H1 (cell line): ENCODE results near the gene CDH22.

ENCODE experiments used
- ASH2L ChIP-seq: fragments of 200-600, 300-600 bp; sonication (generic); IDR thresholded peaks from one replicate; pipeline ENCODE4 v1.7.1; 2017; ENCODE audit warnings: low read length
- FOSL1 ChIP-seq: IDR thresholded peaks from 2 replicates; pipeline ENCODE4 v1.6.1; 2011; ENCODE audit warnings: mild to moderate bottlenecking, low read depth, low read length, moderate library complexity; ENCODE audit not compliant: insufficient read depth
- KDM4A ChIP-seq: IDR thresholded peaks from one replicate; pipeline ENCODE4 v1.7.1; 2012; ENCODE audit warnings: low read depth, mild to moderate bottlenecking, moderate library complexity, low read length, inconsistent platforms; ENCODE audit not compliant: severe bottlenecking
- POLR2A ChIP-seq, 2 experiments: IDR thresholded peaks; 1 replicate in 1 of 2; 2 replicates in 1 of 2; pipeline ENCODE4 v1.6.1; 2011; ENCODE audit warnings: low read depth in 2 of 2, low read length in 2 of 2, mild to moderate bottlenecking in 2 of 2; ENCODE audit errors: control extremely low read depth in 1 of 2
- RAD21 ChIP-seq, 2 experiments: IDR thresholded peaks in 1 of 2; conservative IDR thresholded peaks in 1 of 2; 2 replicates each; pipeline ENCODE4 v1.6.1; 2011; ENCODE audit warnings: low read depth in 2 of 2, low read length in 2 of 2, improper control_type of control experiment in 1 of 2, inconsistent platforms in 1 of 2, mild to moderate bottlenecking in 1 of 2, moderate library complexity in 1 of 2
- TF ChIP-seq, protein P1 (sequence below), 3 experiments: IDR thresholded peaks; 1 replicate in 2 of 3; 2 replicates in 1 of 3; pipeline versions ENCODE4 v1.5.1 to v1.6.1; 2011; ENCODE audit warnings: low read length in 3 of 3, mild to moderate bottlenecking in 3 of 3, inconsistent platforms in 2 of 3, low read depth in 1 of 3, moderate library complexity in 1 of 3; ENCODE audit not compliant: insufficient read depth in 1 of 3; ENCODE audit errors: control extremely low read depth in 1 of 3

GRCh38 chr20:46269372-46269771, 38.9 kb downstream of the CDH22 start:
- no peak for TF ChIP-seq FOSL1
- TF ChIP-seq KDM4A = no peak
- TF ChIP-seq, protein P1, sequence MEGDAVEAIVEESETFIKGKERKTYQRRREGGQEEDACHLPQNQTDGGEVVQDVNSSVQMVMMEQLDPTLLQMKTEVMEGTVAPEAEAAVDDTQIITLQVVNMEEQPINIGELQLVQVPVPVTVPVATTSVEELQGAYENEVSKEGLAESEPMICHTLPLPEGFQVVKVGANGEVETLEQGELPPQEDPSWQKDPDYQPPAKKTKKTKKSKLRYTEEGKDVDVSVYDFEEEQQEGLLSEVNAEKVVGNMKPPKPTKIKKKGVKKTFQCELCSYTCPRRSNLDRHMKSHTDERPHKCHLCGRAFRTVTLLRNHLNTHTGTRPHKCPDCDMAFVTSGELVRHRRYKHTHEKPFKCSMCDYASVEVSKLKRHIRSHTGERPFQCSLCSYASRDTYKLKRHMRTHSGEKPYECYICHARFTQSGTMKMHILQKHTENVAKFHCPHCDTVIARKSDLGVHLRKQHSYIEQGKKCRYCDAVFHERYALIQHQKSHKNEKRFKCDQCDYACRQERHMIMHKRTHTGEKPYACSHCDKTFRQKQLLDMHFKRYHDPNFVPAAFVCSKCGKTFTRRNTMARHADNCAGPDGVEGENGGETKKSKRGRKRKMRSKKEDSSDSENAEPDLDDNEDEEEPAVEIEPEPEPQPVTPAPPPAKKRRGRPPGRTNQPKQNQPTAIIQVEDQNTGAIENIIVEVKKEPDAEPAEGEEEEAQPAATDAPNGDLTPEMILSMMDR (IDR thresholded peaks at IDR 0.05; ENCODE audit: control extremely low read depth in 1 of 3, insufficient read depth in 1 of 3, low read depth in 1 of 3, low read length in 3 of 3) = no peak
- no peak for TF ChIP-seq ASH2L
- no peak for TF ChIP-seq RAD21 (IDR thresholded peaks at IDR 0.05 in 1 of 2, conservative IDR thresholded peaks at IDR 0.05 in 1 of 2; ENCODE audit: low read depth in 2 of 2, low read length in 2 of 2)
- no peak for TF ChIP-seq POLR2A (IDR thresholded peaks at IDR 0.05; ENCODE audit: control extremely low read depth in 1 of 2, low read depth in 2 of 2, low read length in 2 of 2)
